Neural progenitor cell (in vitro differentiated cells): ENCODE results near the gene ANKRD13D. TPM values are rescaled to one million over a fixed set of nuclear protein-coding genes. Genes with fewer than 3 reads are reported as not detected.

Experiments
- DNase-seq: peaks from one replicate; pipeline ENCODE4 v3.0.0-alpha.2; 2016; ENCODE audit warnings: low spot score
- H2AFZ ChIP-seq: fragments of 200-600 bp; sonication (generic); replicated peaks from 2 replicates; pipeline ENCODE4 v1.6.1; 2016; ENCODE audit warnings: antibody characterized with exemption
- H3F3A ChIP-seq: fragments of 200-600 bp; sonication (generic); 2 replicates; pipeline ENCODE4 v1.6.1; 2016; ENCODE audit warnings: antibody characterized with exemption, low read depth
- H3K27ac ChIP-seq: fragments of 200-600 bp; sonication (generic); 2 replicates; pipeline ENCODE4 v1.5.1; 2016; ENCODE audit warnings: mild to moderate bottlenecking
- H3K27me3 ChIP-seq: fragments of 200-600 bp; sonication (generic); 2 replicates; pipeline ENCODE4 v1.6.1; 2016; ENCODE audit warnings: mild to moderate bottlenecking, moderate library complexity
- H3K36me3 ChIP-seq: fragments of 200-600 bp; sonication (generic); 2 replicates; pipeline ENCODE4 v1.5.1; 2016
- H3K4me1 ChIP-seq: fragments of 200-600 bp; sonication (generic); 2 replicates; pipeline ENCODE4 v1.6.1; 2016; ENCODE audit warnings: mixed run types
- H3K4me2 ChIP-seq: fragments of 200-600 bp; sonication (generic); 2 replicates; pipeline ENCODE4 v1.6.1; 2016
- H3K4me3 ChIP-seq: fragments of 200-600 bp; sonication (generic); 2 replicates; pipeline ENCODE4 v1.5.1; 2016
- H3K79me2 ChIP-seq: fragments of 200-600 bp; sonication (generic); 2 replicates; pipeline ENCODE4 v1.6.1; 2016; ENCODE audit warnings: low read depth
- H3K9ac ChIP-seq: fragments of 200-600 bp; sonication (generic); 2 replicates; pipeline ENCODE4 v1.6.1; 2016
- H3K9me3 ChIP-seq: fragments of 200-600 bp; sonication (generic); 2 replicates; pipeline ENCODE4 v1.5.1; 2016; ENCODE audit warnings: low read depth
- H4K20me1 ChIP-seq: fragments of 200-600 bp; sonication (generic); 2 replicates; pipeline ENCODE4 v1.6.1; 2016; ENCODE audit warnings: low read depth
- H3K27ac Mint-ChIP-seq: 3 replicates; pipeline ENCODE4 v1.8.0; 2021; ENCODE audit warnings: mixed read lengths
- H3K27me3 Mint-ChIP-seq: 2 replicates; pipeline ENCODE4 v1.8.0; 2022; ENCODE audit warnings: low read depth, mild to moderate bottlenecking, inconsistent platforms, moderate library complexity, mixed read lengths; ENCODE audit not compliant: insufficient read depth
- H3K36me3 Mint-ChIP-seq: 3 replicates; pipeline ENCODE4 v1.8.0; 2021; ENCODE audit warnings: mixed read lengths
- H3K4me1 Mint-ChIP-seq: 3 replicates; pipeline ENCODE4 v1.8.0; 2021; ENCODE audit warnings: mixed read lengths
- H3K4me3 Mint-ChIP-seq: 3 replicates; pipeline ENCODE4 v1.8.0; 2021; ENCODE audit warnings: mild to moderate bottlenecking, moderate library complexity, mixed read lengths
- H3K9me3 Mint-ChIP-seq: 3 replicates; pipeline ENCODE4 v1.8.0; 2020; ENCODE audit warnings: mixed read lengths
- EZH2 ChIP-seq: fragments of 200-600 bp; sonication (generic); IDR thresholded peaks from 2 replicates; pipeline ENCODE4 v1.6.1; 2017; ENCODE audit warnings: antibody characterized with exemption, mild to moderate bottlenecking, moderate library complexity
- EZH2phosphoT487 ChIP-seq: fragments of 200-600 bp; sonication (generic); IDR thresholded peaks from 2 replicates; pipeline ENCODE4 v1.6.1; 2017; ENCODE audit warnings: antibody characterized with exemption
- total RNA-seq: library from RNA; depleted of rRNA; stranded (reverse); fragments of >200 nt; gene quantifications from 2 replicates; pipeline ENCODE4 v1.2.3, GENCODE V29; 2015; ENCODE audit warnings: low replicate concordance
- TF ChIP-seq, protein P1 (sequence below): fragments of 200-600 bp; sonication (generic); IDR thresholded peaks from 2 replicates; pipeline ENCODE4 v1.5.1; 2017; ENCODE audit warnings: antibody characterized with exemption, mild to moderate bottlenecking

ANKRD13D gene
- total RNA-seq, 1 donor from 2014 or later: 21.0 TPM

DNA sequence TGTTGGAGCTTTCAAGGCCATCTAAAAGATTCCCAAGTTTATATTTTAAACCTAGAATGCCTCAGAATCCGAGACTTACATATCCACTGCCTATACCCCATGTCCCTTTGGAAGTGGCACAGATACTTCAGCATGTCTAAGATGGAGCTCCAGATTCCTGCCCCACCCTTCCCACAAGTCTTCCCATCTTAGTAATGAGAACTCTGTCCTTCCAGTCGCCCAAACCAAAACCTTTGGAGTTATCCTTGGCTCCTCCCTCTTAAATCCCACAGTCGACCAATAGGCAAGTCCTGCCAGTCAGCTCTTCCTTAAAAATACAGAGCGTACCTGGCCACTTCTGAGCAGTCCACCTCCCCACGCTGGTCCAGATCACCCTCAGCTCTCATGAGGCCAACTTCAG lies 59.9 kb downstream of the ANKRD13D start:
- H3K27me3 ChIP-seq: no peaks in the 10 kb centered on the region
- Mint-ChIP-seq H3K36me3 (no peaks in the 10 kb centered on the region), H3K4me3 (no peak overlapping the region), H3K27ac (no peak overlapping the region), H3K9me3 (no peaks in the 10 kb centered on the region), H3K27me3 (peaks cover 2% of the 10 kb centered on the region), H3K4me1 (peaks cover 20% of the 10 kb centered on the region)
- H3K9ac ChIP-seq: no peak overlapping the region
- no peaks in the 10 kb centered on the region for H3K9me3 ChIP-seq
- H3K4me2 ChIP-seq: no peak overlapping the region
- no peak overlapping the region for H3K4me3 ChIP-seq
- peaks cover 9% of the 10 kb centered on the region for H3K4me1 ChIP-seq
- no peaks in the 10 kb centered on the region for H3K79me2 ChIP-seq
- DNase-seq: no peak
- H3K27ac ChIP-seq: no peak overlapping the region
- H2AFZ ChIP-seq: no peak overlapping the region
- peaks cover 15% of the 10 kb centered on the region for H3F3A ChIP-seq
- TF ChIP-seq, protein P1, sequence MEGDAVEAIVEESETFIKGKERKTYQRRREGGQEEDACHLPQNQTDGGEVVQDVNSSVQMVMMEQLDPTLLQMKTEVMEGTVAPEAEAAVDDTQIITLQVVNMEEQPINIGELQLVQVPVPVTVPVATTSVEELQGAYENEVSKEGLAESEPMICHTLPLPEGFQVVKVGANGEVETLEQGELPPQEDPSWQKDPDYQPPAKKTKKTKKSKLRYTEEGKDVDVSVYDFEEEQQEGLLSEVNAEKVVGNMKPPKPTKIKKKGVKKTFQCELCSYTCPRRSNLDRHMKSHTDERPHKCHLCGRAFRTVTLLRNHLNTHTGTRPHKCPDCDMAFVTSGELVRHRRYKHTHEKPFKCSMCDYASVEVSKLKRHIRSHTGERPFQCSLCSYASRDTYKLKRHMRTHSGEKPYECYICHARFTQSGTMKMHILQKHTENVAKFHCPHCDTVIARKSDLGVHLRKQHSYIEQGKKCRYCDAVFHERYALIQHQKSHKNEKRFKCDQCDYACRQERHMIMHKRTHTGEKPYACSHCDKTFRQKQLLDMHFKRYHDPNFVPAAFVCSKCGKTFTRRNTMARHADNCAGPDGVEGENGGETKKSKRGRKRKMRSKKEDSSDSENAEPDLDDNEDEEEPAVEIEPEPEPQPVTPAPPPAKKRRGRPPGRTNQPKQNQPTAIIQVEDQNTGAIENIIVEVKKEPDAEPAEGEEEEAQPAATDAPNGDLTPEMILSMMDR: no peak
- TF ChIP-seq EZH2phosphoT487 (no peak), EZH2 (no peak)
- H4K20me1 ChIP-seq: no peaks in the 10 kb centered on the region
- H3K36me3 ChIP-seq: no peaks in the 10 kb centered on the region

DNA sequence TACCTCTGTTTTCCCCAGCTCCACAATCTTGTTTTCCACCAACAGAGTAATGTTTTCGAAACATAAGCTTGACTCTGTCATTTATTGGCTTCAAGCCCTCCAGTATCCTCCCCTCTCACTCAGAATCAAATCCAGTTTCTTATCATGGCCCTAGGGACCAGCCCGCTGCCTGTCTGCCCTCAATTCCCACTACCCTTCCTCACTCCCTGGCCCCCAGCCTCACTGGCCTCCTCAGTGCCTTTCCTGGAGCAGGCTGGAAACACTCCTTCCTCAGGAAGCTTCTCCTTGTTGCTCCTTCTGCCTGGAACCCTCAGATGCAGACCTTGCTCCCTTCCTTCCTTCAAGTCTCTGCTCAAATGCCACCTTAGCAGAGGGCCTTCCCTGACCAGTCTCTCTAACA lies 60.4 kb downstream of the ANKRD13D start:
- H3K9me3 Mint-ChIP-seq: no peaks in the 10 kb centered on the region
- peaks cover 13% of the 10 kb centered on the region for H3K4me1 ChIP-seq
- H3K4me1 Mint-ChIP-seq: peaks cover 24% of the 10 kb centered on the region

DNA sequence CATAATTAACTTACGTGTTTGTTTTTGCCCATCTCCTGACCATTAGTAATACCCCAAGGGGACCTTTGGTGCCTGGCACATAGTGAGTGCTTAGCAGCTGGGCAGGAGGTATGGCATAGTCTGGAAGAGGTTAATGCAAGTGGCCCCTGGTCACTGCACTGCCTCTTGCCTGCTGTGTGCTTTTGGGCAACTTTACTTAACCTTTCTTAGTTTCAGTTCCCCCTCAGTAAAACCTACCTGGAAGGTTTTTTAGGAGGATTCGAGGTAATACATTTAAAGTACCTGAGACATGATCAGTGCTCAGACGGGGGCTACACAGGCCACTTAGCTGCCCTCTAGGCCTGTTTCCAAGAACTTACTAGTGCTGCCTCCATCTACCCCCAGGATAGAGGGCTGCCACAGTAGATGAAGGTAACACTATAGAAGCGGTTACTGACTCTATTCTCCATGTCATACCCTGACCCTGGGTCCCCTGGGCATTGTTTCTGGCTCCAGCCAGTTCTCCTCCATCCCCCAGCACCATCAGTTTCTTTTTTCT lies 60.9 kb downstream of the ANKRD13D start:
- no peak overlapping the region for H3K4me3 Mint-ChIP-seq
- no peaks in the 10 kb centered on the region for H3K9me3 Mint-ChIP-seq
- H3K36me3 Mint-ChIP-seq: no peaks in the 10 kb centered on the region
- no peak overlapping the region for H3K4me2 ChIP-seq
- H3K9me3 ChIP-seq: no peaks in the 10 kb centered on the region
- no peak overlapping the region for H2AFZ ChIP-seq
- no peak overlapping the region for H3K27ac ChIP-seq
- H3K36me3 ChIP-seq: no peaks in the 10 kb centered on the region
- TF ChIP-seq EZH2 (no peak), EZH2phosphoT487 (no peak)
- TF ChIP-seq, protein P1: no peak
- H3K9ac ChIP-seq: no peak overlapping the region
- peaks cover 30% of the 10 kb centered on the region for H3K4me1 Mint-ChIP-seq
- peaks cover 2% of the 10 kb centered on the region for H3K27me3 Mint-ChIP-seq
- peaks cover 19% of the 10 kb centered on the region for H3K4me1 ChIP-seq
- H3F3A ChIP-seq: peaks cover 24% of the 10 kb centered on the region
- H3K27me3 ChIP-seq: no peaks in the 10 kb centered on the region
- no peak for DNase-seq
- H3K4me3 ChIP-seq: no peak overlapping the region
- H3K79me2 ChIP-seq: no peaks in the 10 kb centered on the region
- H3K27ac Mint-ChIP-seq: peak overlapping the region; percentile 4
- no peaks in the 10 kb centered on the region for H4K20me1 ChIP-seq

More for the DNA sequence above, 60.4 kb downstream of the ANKRD13D start:
- Histone ChIP-seq H3K4me3 (no peak overlapping the region), H3K79me2 (no peaks in the 10 kb centered on the region), H3F3A (peaks cover 19% of the 10 kb centered on the region), H4K20me1 (no peaks in the 10 kb centered on the region), H3K9ac (no peak overlapping the region), H2AFZ (no peak overlapping the region), H3K27me3 (no peaks in the 10 kb centered on the region), H3K4me2 (no peak overlapping the region), H3K9me3 (no peaks in the 10 kb centered on the region), H3K36me3 (no peaks in the 10 kb centered on the region), H3K27ac (no peak overlapping the region)
- no peak overlapping the region for H3K27ac Mint-ChIP-seq
- no peak for DNase-seq
- H3K36me3 Mint-ChIP-seq: no peaks in the 10 kb centered on the region
- no peak overlapping the region for H3K4me3 Mint-ChIP-seq
- TF ChIP-seq, protein P1: no peak
- H3K27me3 Mint-ChIP-seq: peaks cover 2% of the 10 kb centered on the region
